Measurements from ENCODE around the gene NPM3. TPM values are rescaled to one million over a fixed set of nuclear protein-coding genes. Genes with fewer than 3 reads are reported as not detected.

The NPM3 gene
- total RNA-seq, 4 donors from 2014 or later, result 12.9 to 37.0 (median 16.0) TPM

GRCh38 chr10:101778781-101779543 lies 4.3 kb downstream of the NPM3 start:
- no peaks in the 10 kb centered on the region for H3K36me3 ChIP-seq
- DNase-seq, result no peak
- no peak overlapping the region for H3K27ac ChIP-seq
- H3K27me3 ChIP-seq, result peaks cover 44 to 50% (median 46%) of the 10 kb centered on the region in 3 donors
- intact Hi-C loops (cut with DNase I; ENCODE audit: low total_unique reads), result loop anchor here (1.0 kb wide), 1 partner anchor 230 kb away; no protein-coding TSS in a partner anchor
- peak overlapping the region; percentile 26 to 65 (median 46) for H3K4me3 ChIP-seq
- peaks cover 32 to 36% of the 10 kb centered on the region in 2 donors for H3K4me1 ChIP-seq
- in situ Hi-C loops (cut with MboI; ENCODE audit: low sequenced_read_pairs in 4 of 4), result no loop called here
- no peaks in the 10 kb centered on the region for H3K9me3 ChIP-seq
- TF ChIP-seq POLR2A (IDR thresholded peaks at IDR 0.05) (no peak), CTCF (IDR thresholded peaks at IDR 0.05 in 4 of 5, conservative IDR thresholded peaks at IDR 0.05 in 1 of 5) (no peak)
- no peak for ATAC-seq

- Histone ChIP-seq H3K4me1 (peaks cover 25 to 32% of the 10 kb centered on the region in 2 donors), H3K9me3 (no peaks in the 10 kb centered on the region), H3K27ac (no peak overlapping the region), H3K36me3 (no peaks in the 10 kb centered on the region), H3K27me3 (peaks cover 51 to 56% (median 52%) of the 10 kb centered on the region in 3 donors), H3K4me3 (no peak overlapping the region)
- no peak for ATAC-seq
- TF ChIP-seq CTCF (IDR thresholded peaks at IDR 0.05 in 4 of 5, conservative IDR thresholded peaks at IDR 0.05 in 1 of 5), result no peak
- no peak for TF ChIP-seq POLR2A (IDR thresholded peaks at IDR 0.05)
- DNase-seq, result no peak
- intact Hi-C loops (cut with DNase I; ENCODE audit: low total_unique reads) (no loop called here), in situ Hi-C loops (cut with MboI; ENCODE audit: low sequenced_read_pairs in 4 of 4) (no loop called here)
Observed at GRCh38 chr10:101778151-101778780, 5.0 kb downstream of the NPM3 start.

GRCh38 chr10:101777619-101778145 lies 5.6 kb downstream of the NPM3 start:
- Histone ChIP-seq H3K27me3 (peaks cover 57 to 62% (median 58%) of the 10 kb centered on the region in 3 donors), H3K4me3 (no peak overlapping the region), H3K4me1 (peaks cover 25 to 28% of the 10 kb centered on the region in 2 donors), H3K9me3 (no peaks in the 10 kb centered on the region), H3K36me3 (no peaks in the 10 kb centered on the region), H3K27ac (no peak overlapping the region)
- intact Hi-C loops (cut with DNase I; ENCODE audit: low total_unique reads) (no loop called here), in situ Hi-C loops (cut with MboI; ENCODE audit: low sequenced_read_pairs in 4 of 4) (no loop called here)
- DNase-seq (no peak), ATAC-seq (no peak)
- no peak for TF ChIP-seq POLR2A (IDR thresholded peaks at IDR 0.05)
- no peak for TF ChIP-seq CTCF (IDR thresholded peaks at IDR 0.05 in 4 of 5, conservative IDR thresholded peaks at IDR 0.05 in 1 of 5)

GRCh38 chr10:101776161-101776817 lies 7.0 kb downstream of the NPM3 start:
- in situ Hi-C loops (cut with MboI; ENCODE audit: low sequenced_read_pairs in 4 of 4) (no loop called here), intact Hi-C loops (cut with DNase I; ENCODE audit: low total_unique reads) (no loop called here)
- Histone ChIP-seq H3K9me3 (no peaks in the 10 kb centered on the region), H3K4me1 (peaks cover 19 to 21% of the 10 kb centered on the region in 2 donors), H3K4me3 (peak overlapping the region in 1 of 4 donors; percentile 9), H3K36me3 (no peaks in the 10 kb centered on the region), H3K27me3 (peaks cover 69 to 72% (median 72%) of the 10 kb centered on the region in 3 donors), H3K27ac (no peak overlapping the region)
- TF ChIP-seq POLR2A (IDR thresholded peaks at IDR 0.05), result no peak
- no peak for TF ChIP-seq CTCF (IDR thresholded peaks at IDR 0.05 in 4 of 5, conservative IDR thresholded peaks at IDR 0.05 in 1 of 5)
- ATAC-seq (no peak), DNase-seq (no peak)

All from gastrocnemius medialis (tissue), 4 donors.